BLaER1 (cell line): ENCODE measurements around the gene NCOA6.
"Not testable (repeated sequence)": the region's sequence is repeated elsewhere in the genome, so short reads cannot be mapped to it uniquely, and the experiment has no call there.

Experiments
- H3K27ac ChIP-seq: shearing (Covaris generic); formaldehyde crosslinking; 2 replicates; pipeline ENCODE4 v1.8.1; 2022
- H3K27me3 ChIP-seq: shearing (Covaris generic); formaldehyde crosslinking; 2 replicates; pipeline ENCODE4 v1.8.1; 2022
- H3K36me3 ChIP-seq: shearing (Covaris generic); formaldehyde crosslinking; 2 replicates; pipeline ENCODE4 v1.8.1; 2022
- H3K4me1 ChIP-seq: shearing (Covaris generic); formaldehyde crosslinking; 2 replicates; pipeline ENCODE4 v1.8.1; 2022
- H3K4me2 ChIP-seq: shearing (Covaris generic); formaldehyde crosslinking; 2 replicates; pipeline ENCODE4 v1.8.1; 2022
- H3K4me3 ChIP-seq: shearing (Covaris generic); formaldehyde crosslinking; 2 replicates; pipeline ENCODE4 v1.8.1; 2022
- H3K9ac ChIP-seq: shearing (Covaris generic); formaldehyde crosslinking; 2 replicates; pipeline ENCODE4 v1.8.1; 2022
- H3K9me3 ChIP-seq: shearing (Covaris generic); formaldehyde crosslinking; 2 replicates; pipeline ENCODE4 v1.8.1; 2022
- H4K20me1 ChIP-seq: shearing (Covaris generic); formaldehyde crosslinking; 2 replicates; pipeline ENCODE4 v1.8.1; 2022
- Cebpa-rat ChIP-seq: shearing (Covaris generic); IDR thresholded peaks from 2 replicates; pipeline ENCODE4 v1.8.1; 2022

NCOA6 gene

DNA sequence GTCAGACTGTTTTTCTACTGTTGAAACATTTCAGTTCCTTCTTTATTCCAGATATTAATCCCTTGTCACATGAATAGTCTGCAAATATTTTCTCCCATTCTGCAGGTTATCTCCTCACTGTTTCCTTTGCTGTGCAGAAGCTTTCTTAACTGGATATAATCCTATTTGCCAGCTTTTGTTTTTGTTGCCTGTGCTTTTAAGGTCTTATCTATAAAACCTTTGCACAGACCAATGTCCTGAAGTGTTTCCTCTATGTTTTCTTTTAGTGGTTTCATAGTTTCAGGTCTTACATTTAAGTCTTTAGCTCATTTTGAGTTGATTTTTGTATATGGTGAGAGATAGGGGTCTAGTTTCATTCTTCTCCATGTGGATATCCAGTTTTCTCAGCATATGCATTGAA is 19.2 kb downstream of the NCOA6 start:
- no peak overlapping the region for H3K4me3 ChIP-seq
- H3K27ac ChIP-seq: no peak overlapping the region
- H3K27me3 ChIP-seq: no peaks in the 10 kb centered on the region
- H3K4me2 ChIP-seq: no peak overlapping the region
- peaks cover 4% of the 10 kb centered on the region; the same call in 1 of the 2 replicates for H3K4me1 ChIP-seq
- H4K20me1 ChIP-seq: peaks cover 60% of the 10 kb centered on the region
- no peak overlapping the region for H3K9ac ChIP-seq
- H3K9me3 ChIP-seq: peaks cover 9% of the 10 kb centered on the region
- no peak for TF ChIP-seq Cebpa-rat
- H3K36me3 ChIP-seq: peaks cover 39% of the 10 kb centered on the region

DNA sequence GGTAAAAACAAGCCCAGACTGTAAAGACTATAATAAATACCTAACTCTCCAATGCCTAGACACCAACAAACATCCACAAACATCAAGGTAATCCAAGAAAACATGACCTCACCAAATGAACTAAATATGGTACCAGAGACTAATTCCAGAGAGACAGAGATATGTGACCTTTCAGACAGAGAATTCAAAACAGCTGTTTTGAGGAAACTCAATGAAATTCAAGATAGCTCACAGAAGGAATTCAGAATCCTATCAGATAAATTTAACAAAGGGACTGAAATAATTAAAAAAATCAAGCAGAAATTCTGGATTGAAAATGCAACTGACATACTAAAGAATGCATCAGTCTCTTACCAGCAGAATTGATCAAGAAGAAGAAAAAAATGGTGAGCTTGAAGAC is 26.6 kb downstream of the NCOA6 start:
- no peak overlapping the region for H3K27ac ChIP-seq
- H3K27me3 ChIP-seq: no peaks in the 10 kb centered on the region
- peaks cover 36% of the 10 kb centered on the region for H3K9me3 ChIP-seq
- peaks cover 31% of the 10 kb centered on the region for H3K36me3 ChIP-seq
- H3K4me1 ChIP-seq: 0 out of 2 replicates have a peak, but pooled peaks cover 4% of the 10 kb centered on the region
- peaks cover 56% of the 10 kb centered on the region for H4K20me1 ChIP-seq
- H3K4me3 ChIP-seq: no peak overlapping the region
- no peak overlapping the region for H3K4me2 ChIP-seq
- H3K9ac ChIP-seq: no peak overlapping the region
- TF ChIP-seq Cebpa-rat: no peak

DNA sequence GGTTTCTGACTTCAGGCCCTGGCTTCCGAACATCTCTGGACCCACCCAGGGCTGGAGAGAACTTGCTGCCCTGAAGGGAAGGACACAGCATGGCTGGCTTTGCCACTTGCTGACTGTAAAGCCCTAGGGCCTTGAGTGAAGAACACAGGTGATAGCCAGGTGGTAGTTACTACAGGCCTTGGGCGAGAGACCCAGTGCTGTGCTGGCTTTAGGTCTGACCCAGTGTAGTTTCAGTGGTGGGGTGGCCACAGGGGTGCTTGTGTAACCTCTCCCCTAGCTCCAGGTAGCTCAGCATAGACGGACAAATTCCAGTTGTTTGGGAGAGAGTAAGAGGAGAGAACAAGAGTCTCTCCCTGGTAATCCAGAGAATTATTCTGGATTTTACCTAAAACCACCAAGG is 27.1 kb downstream of the NCOA6 start:
- Histone ChIP-seq H3K4me2 (no peak overlapping the region), H3K27ac (no peak overlapping the region), H3K9ac (no peak overlapping the region), H3K4me1 (0 out of 2 replicates have a peak, but pooled peaks cover 4% of the 10 kb centered on the region), H3K4me3 (no peak overlapping the region), H3K27me3 (no peaks in the 10 kb centered on the region), H3K9me3 (peaks cover 36% of the 10 kb centered on the region), H3K36me3 (peaks cover 27% of the 10 kb centered on the region), H4K20me1 (peaks cover 58% of the 10 kb centered on the region)
- TF ChIP-seq Cebpa-rat: no peak

DNA sequence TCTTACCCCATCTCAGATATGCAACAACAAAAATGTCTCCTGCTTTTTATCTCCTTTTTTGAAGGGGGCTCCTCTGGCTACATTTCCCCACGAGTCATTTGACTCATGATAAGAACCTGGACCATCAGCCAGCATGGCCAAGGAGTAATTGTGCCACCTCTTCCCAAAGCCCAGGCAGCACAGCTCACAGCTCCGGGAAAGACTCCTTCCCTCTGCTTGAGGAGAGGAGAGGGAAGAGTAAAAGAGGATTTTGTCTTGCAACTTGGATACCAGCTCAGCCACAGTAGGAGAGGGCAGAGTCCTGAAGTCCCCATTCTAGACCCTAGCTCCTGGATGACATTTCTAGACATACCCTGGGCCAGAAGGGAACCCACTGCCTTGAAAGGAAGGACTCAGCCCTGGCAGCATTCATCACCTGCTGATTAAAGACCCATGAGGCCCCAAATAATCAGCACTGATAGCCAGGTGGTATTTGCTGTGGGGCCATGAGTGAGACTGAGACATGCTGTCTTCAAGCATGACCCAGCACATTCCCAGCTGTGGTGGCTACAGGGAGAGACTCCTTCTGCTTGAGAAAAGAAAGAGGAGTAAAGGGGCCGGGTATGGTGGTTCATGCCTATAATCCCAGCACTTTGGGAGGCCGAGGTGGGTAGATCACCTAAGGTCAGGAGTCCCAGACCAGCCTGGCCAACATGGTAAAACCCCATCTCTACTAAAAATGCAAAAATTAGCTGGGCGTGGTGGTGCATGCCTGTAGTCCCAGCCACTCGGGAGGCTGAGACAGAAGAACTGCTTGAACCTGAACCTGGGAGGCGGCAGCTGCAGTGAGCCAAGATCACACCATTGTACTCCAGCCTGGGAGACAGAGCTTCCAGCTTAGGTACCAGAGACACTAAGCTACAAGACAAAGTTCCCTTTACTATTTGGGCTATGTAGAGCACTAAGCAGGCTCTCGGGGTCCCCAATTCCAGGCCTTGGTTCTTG is 28.1 kb downstream of the NCOA6 start:
- peaks cover 68% of the 10 kb centered on the region for H4K20me1 ChIP-seq
- peaks cover 4% of the 10 kb centered on the region for H3K4me1 ChIP-seq
- no peak for TF ChIP-seq Cebpa-rat
- H3K9me3 ChIP-seq: peaks cover 36% of the 10 kb centered on the region
- H3K36me3 ChIP-seq: peaks cover 19% of the 10 kb centered on the region; the same call in 1 of the 2 replicates
- no peak overlapping the region for H3K4me2 ChIP-seq
- no peaks in the 10 kb centered on the region for H3K27me3 ChIP-seq
- H3K4me3 ChIP-seq: no peak overlapping the region
- H3K9ac ChIP-seq: no peak overlapping the region
- no peak overlapping the region for H3K27ac ChIP-seq

DNA sequence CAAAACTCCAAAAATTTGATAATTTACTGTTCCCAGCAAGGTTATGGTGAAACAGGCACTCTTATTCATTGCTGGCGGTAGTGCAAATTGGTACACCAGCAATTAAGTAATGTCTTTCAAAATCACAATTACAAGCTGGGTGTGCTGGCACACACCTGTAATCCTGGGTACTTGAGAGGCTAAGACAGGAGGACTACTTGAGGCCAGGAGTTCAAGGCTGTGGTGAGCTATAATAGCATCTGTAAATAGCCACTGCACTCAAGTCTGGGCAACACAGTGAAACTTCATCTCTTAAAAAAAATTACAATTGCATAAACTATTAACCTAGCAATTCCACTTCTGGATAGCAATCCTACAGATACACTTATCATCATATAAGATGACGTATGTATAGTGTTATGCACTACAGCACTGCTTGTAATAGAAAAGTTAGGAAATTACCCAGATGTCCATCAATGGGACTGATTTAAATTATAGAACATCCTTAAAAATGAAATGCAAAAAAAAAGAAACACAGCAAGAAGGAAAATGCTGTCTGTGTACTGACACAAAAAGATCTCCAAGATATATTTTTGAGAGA is 31.4 kb downstream of the NCOA6 start:
- Histone ChIP-seq H3K9ac (no peak overlapping the region), H3K36me3 (peaks cover 27% of the 10 kb centered on the region), H4K20me1 (peaks cover 83% of the 10 kb centered on the region), H3K4me3 (no peak overlapping the region), H3K27me3 (no peaks in the 10 kb centered on the region), H3K4me1 (peaks cover 14% of the 10 kb centered on the region), H3K4me2 (no peak overlapping the region), H3K9me3 (peaks cover 10% of the 10 kb centered on the region), H3K27ac (no peak overlapping the region)
- no peak for TF ChIP-seq Cebpa-rat

DNA sequence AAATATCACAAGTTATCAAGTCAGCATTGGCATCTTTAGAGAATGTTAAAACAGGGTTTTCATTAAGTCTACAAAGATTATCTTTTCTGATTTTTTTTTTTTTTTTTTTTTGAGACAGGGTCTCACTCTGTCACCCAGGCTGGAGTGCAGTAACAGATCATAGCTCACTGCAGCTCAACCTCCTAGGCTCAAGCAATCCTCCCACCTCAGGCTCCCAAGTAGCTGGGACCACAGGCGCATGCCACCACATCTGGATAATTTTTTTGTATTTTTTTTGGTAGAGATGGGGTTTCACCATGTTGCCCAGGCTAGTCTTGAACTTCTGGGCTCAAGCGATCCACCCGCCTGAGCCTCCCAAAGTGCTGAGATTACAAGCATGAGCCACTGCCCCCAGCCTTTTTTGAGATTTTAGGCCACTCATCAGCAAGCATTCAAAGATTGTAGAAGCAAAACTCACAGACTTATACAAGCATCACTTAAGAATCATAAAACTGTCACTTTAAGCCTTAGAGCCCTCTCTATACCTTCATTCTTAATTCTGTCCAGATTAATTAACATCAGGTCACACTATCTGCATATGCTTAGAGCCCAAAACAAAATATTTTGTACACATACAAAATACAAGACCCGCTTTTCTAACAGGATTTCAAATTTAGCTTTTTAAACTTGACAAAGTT is 32.6 kb downstream of the NCOA6 start:
- H3K9ac ChIP-seq: no peak overlapping the region
- H3K9me3 ChIP-seq: no peaks in the 10 kb centered on the region
- H3K4me3 ChIP-seq: no peak overlapping the region
- H3K4me1 ChIP-seq: peaks cover 14% of the 10 kb centered on the region
- H3K27me3 ChIP-seq: no peaks in the 10 kb centered on the region
- H3K4me2 ChIP-seq: no peak overlapping the region
- H3K36me3 ChIP-seq: peaks cover 39% of the 10 kb centered on the region
- H4K20me1 ChIP-seq: peaks cover 70% of the 10 kb centered on the region
- H3K27ac ChIP-seq: no peak overlapping the region
- TF ChIP-seq Cebpa-rat: no peak

DNA sequence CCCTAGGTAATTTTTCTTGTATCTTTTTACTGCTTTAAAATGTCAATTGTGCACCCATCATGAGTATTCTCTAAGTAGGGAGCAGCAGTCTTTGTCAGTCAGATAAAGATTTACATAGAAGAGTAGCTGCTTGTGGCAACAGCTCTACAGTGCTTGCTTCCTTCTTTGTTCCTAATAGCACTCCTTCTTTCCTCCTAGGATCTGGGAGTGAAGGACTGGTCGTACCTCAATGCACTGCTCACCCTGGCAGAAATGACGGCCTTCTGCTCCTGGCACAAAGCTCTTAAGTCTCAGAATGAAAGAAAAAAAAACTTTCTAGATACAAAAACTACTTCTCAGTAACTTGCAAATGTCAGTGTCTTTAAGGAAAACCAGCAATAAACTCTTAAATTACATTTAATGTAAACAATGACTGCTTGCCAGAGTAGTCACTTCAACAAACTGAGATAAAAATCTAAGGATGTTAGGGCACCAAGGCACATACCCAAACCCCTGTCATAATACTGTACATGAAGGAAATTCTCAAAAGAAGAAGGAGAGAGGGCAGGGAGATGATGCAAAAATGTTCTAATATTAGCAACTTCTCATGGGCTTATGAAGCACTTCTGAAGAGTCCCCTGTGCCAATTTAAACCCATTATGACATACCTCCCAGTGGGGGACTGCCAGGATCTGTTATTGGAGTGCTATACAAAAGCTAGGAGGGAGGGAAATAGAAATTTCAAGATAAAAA is 34.0 kb downstream of the NCOA6 start:
- H3K4me3 ChIP-seq: no peak overlapping the region
- H3K27me3 ChIP-seq: no peaks in the 10 kb centered on the region
- peaks cover 14% of the 10 kb centered on the region for H3K4me1 ChIP-seq
- H3K27ac ChIP-seq: 0 out of 2 replicates have a peak overlapping the region, but pooled peaks have one; percentile 19
- H3K4me2 ChIP-seq: peak overlapping the region; percentile 23
- peaks cover 42% of the 10 kb centered on the region for H3K36me3 ChIP-seq
- peaks cover 56% of the 10 kb centered on the region for H4K20me1 ChIP-seq
- H3K9me3 ChIP-seq: no peaks in the 10 kb centered on the region
- no peak overlapping the region for H3K9ac ChIP-seq
- TF ChIP-seq Cebpa-rat: no peak

DNA sequence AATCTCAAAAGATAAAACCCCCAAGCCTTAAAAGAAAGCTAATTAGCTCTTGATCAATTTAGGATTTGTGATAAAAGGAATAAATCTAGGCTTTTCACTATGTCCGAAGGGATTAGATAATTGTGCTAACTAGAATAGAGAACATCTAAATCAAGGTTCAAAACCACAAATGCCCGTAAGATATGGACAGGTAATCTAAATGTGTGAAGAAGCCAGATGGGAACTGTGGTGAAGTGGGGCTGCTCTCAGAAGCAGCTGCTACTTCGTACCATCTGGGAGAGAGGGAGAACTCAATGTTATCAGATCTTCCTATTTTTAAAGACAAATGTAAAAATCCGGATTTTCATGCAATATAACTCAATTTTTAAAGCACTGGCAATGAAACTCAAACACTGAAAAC is 44.2 kb downstream of the NCOA6 start:
- no peaks in the 10 kb centered on the region for H4K20me1 ChIP-seq
- H3K27ac ChIP-seq: no peak overlapping the region
- H3K27me3 ChIP-seq: no peaks in the 10 kb centered on the region
- TF ChIP-seq Cebpa-rat: no peak
- no peak overlapping the region for H3K4me2 ChIP-seq
- no peaks in the 10 kb centered on the region for H3K4me1 ChIP-seq
- no peak overlapping the region for H3K4me3 ChIP-seq
- no peak overlapping the region for H3K9ac ChIP-seq
- H3K9me3 ChIP-seq: no peaks in the 10 kb centered on the region
- peaks cover 70% of the 10 kb centered on the region for H3K36me3 ChIP-seq

DNA sequence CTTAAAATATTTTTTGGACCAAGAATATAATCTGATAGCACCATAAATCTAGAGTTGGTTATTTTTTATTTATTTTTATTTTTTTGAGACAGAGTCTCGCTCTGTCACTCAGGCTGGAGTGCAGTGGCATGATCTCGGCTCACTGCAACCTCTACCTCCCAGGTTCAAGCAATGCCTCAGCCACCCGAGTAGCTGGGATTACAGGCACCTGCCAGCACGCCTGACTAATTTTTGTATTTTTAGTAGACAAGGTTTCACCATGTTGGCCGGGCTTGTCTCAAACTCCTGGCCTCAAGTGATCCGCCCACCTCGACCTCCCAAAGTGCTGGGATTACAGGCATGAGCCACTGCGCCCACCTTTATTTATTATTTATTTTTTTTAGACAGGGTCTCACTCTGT is 45.2 kb downstream of the NCOA6 start:
- peaks cover 79% of the 10 kb centered on the region for H3K36me3 ChIP-seq
- not testable (repeated sequence) for H3K27ac ChIP-seq, H3K4me2 ChIP-seq, H4K20me1 ChIP-seq, H3K4me1 ChIP-seq, H3K4me3 ChIP-seq, H3K27me3 ChIP-seq, H3K9ac ChIP-seq, H3K9me3 ChIP-seq
